Purkinje cell (primary cell): ENCODE measurements around the gene TPH1. TPM values are rescaled to one million over a fixed set of nuclear protein-coding genes. Genes with fewer than 3 reads are reported as not detected.

Experiments
- polyA plus RNA-seq: library from polyadenylated mRNA; unstranded; fragments of >200 nt; fragmentation: Nextera tagmentation; gene quantifications from 2 replicates; pipeline ENCODE4 v1.2.1, GENCODE V29; 2014

The TPH1 gene
- 0.50 TPM in 1 of 2 replicates, not detected in the other for polyA plus RNA-seq

DNA sequence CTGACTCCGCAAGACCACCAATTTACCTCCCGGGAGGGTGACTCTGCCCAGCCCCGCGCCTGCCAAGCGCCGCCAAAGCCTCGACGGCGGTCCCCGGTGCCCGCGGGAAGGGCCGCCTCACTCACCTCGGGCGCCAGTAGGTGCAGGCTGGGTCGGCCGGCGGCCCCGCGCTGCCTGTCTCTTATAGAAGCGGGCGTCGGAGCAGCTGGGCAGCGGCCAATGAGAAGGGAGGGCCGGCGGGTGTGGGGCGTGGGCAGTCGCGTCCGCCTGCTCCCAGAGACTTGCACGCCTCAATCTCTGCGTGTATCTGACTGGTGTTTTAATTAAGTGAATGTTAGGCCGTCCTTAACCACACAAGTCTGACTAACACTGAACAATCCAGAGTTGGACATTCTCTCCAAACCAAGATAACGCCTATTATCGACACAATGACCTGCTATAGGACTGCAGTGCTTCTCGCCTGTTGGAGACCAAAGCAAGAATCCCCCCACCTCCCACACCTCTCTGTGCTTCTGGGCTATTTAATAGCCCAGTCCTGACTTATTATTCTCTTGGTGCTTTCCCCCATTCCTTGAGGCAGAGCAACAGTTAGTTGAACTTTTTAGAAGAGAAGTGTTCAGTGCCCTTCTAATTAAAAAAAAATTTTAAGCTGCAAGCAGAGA is at the start of gene TPH1:
Gene TPH1 (minus strand): TSS at position 154 of the 662 bp plus-strand sequence. CDS start 5,507 bp downstream, outside the sequence.

DNA sequence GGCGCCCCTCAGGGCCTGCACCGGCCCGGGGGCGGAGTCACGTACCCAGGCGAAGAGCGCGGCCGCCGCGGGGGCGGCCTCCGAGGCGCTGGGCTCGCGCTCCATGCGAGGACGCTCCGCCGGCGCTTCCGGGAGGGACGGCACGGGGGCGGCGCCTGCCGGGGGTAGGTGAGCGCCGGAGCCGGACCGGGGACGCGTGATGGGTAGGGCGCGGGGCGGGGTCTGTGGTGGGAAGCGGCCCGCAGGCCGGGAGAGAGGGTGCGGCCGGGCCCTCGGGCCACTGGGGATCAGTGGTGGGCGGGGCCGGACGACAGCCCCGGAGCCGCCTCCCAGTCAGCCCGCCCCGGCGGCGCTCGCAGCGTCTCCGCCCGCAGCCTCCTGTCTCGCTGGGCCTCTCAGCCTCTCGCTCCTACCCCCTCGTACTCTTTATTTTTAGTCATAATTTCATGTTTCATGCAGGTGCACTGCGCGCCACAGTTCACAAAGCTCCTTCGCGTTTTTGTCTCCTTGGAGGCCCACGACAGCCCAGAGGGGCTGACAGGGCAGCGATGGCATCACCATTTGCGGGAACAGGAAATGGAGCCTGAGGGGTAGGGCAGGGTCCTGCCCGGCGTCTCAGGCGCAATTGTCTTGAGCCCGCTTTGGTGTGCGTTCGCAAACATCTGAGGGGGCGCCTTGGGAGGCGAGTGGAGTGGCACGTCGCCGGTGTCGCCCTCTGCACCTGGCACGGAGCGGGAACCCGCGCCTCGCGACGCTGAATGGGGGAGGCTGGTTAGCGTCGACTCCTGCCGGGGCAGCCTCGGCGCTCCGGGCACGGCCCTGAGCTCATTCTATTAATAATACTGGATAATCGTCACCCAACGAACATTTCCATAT is 32.9 kb downstream of the TPH1 start, which contains the start of gene SERGEF:
Gene SERGEF (minus strand): TSS at position 142 of the 876 bp plus-strand sequence. CDS start 37 bp downstream, at position 105.

Other genes starting within 250 kb of the TPH1 start
- 19.0 and 23.7 TPM in 2 replicates for gene SERGEF, start 33.2 kb downstream of the TPH1 start, polyA plus RNA-seq
- 14.2 and 32.2 TPM in 2 replicates for gene SAAL1, start 59.8 kb upstream of the TPH1 start, polyA plus RNA-seq
- gene MRGPRX3, start 86.3 kb upstream of the TPH1 start, polyA plus RNA-seq = not detected in 2 replicates
- gene MRGPRX4, start 126.6 kb upstream of the TPH1 start, polyA plus RNA-seq = not detected in 2 replicates
- not detected in 2 replicates for gene SAA4, start 190.5 kb upstream of the TPH1 start, polyA plus RNA-seq
- not detected in 2 replicates for gene SAA2, start 202.4 kb upstream of the TPH1 start, polyA plus RNA-seq
- gene SAA1, start 220.0 kb upstream of the TPH1 start, polyA plus RNA-seq = not detected in 2 replicates